Right lung (tissue), 5 donors: ENCODE measurements around the gene HIP1R. TPM values are rescaled to one million over a fixed set of nuclear protein-coding genes. Genes with fewer than 3 reads are reported as not detected.

Experiments used
- DNase-seq, 2 donors: peaks; one replicate each; pipeline ENCODE4 v3.0.0-alpha.2; 2013
- polyA plus RNA-seq, 5 donors: library from polyadenylated mRNA; unstranded; fragments of 120-200 nt; gene quantifications; one replicate each; pipeline versions ENCODE4 v1.2.1 to v1.2.3, GENCODE V29; 2013; ENCODE audit warnings: inconsistent platforms in 1 of 5, low replicate concordance in 1 of 5; ENCODE audit not compliant: insufficient read length in 5 of 5, insufficient read depth in 1 of 5

HIP1R gene
- polyA plus RNA-seq, 5 donors: 21.6 to 31.7 (median 27.4) TPM

- DNase-seq: no peak
Observed at GRCh38 chr12:122825773-122826724, 9.2 kb upstream of the HIP1R start.

- no peak for DNase-seq
Observed at GRCh38 chr12:122827258-122827657, 8.0 kb upstream of the HIP1R start.

GRCh38 chr12:122830517-122831214, 4.6 kb upstream of the HIP1R start:
- DNase-seq: no peak

GRCh38 chr12:122834104-122834920, 945 bp upstream of the HIP1R start:
- DNase-seq: no peak

- DNase-seq: no peak
Observed at GRCh38 chr12:122835750-122836026, 431 bp downstream of the HIP1R start.

GRCh38 chr12:122836027-122836921, 1.0 kb downstream of the HIP1R start:
- no peak for DNase-seq

- no peak for DNase-seq
Observed at GRCh38 chr12:122837306-122838265, 2.3 kb downstream of the HIP1R start.

- DNase-seq: no peak
Observed at GRCh38 chr12:122838841-122839240, 3.6 kb downstream of the HIP1R start.

- no peak for DNase-seq
Observed at GRCh38 chr12:122839907-122840554, 4.8 kb downstream of the HIP1R start.

- no peak for DNase-seq
Observed at GRCh38 chr12:122840580-122841513, 5.6 kb downstream of the HIP1R start.

- DNase-seq: no peak
Observed at GRCh38 chr12:122841544-122842321, 6.5 kb downstream of the HIP1R start.

GRCh38 chr12:122842505-122843405, 7.5 kb downstream of the HIP1R start:
- DNase-seq: no peak

- DNase-seq: no peak
Observed at GRCh38 chr12:122843455-122843854, 8.2 kb downstream of the HIP1R start.

- no peak for DNase-seq
Observed at GRCh38 chr12:122844366-122844971, 9.2 kb downstream of the HIP1R start.

GRCh38 chr12:122845041-122845864, 10.0 kb downstream of the HIP1R start:
- no peak for DNase-seq
